Mesangial cell (primary cell): ENCODE data around the gene F13A1. TPM values are rescaled to one million over a fixed set of nuclear protein-coding genes. Genes with fewer than 3 reads are reported as not detected.

Source experiments
- total RNA-seq: library from RNA; depleted of rRNA; stranded (reverse); fragments of >200 nt; gene quantifications from 2 replicates; pipeline ENCODE4 v1.2.3, GENCODE V29; 2015

The F13A1 gene
- under 0.01 and 0.16 TPM in 2 replicates for total RNA-seq

GRCh38 chr6:6319952-6320811 is at the start of gene F13A1:
F13A1 (minus strand) TSS chr6:6320662; CDS start chr6:6318664, 1,998 bp downstream.

